ENCODE results near the gene ARHGAP26.
A peak's percentile ranks its signal among the peaks of the same experiment; 100 is the strongest.

The ARHGAP26 gene

DNA sequence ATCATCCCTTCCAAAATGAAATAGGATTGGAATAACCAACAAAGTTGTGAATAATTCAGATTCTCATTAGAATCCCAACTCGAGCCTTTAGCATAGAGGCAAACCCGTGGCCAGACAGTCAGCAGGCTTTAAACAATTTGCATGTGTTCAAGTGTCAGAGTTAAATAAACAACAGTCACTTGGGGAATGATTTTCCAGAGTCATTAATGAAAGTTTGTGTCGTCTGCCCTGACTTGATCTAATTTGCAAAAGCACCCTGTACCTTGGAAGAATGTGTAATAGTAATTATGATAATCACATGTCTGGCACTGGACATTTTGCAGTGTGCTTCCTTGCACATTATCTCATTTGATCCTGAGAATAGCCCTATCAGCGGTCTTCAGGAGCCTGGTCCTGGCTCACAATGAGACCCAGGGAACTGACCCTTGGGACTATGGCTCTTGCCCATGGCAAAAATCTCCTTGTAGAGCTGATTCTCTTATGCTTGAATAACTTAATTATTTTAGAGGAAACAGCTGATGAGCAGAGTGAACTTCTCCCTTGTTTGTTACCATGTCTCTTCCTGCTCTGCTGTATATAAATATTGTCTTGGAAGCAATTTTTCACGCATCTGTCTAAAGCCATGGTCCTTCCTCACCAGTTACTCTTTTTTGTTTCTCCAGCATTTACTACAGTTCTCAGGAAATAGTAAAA, 360.6 kb downstream of the ARHGAP26 start:
- no peak for DNase-seq (ENCODE audit: low read depth)
- TF ChIP-seq, protein P1, sequence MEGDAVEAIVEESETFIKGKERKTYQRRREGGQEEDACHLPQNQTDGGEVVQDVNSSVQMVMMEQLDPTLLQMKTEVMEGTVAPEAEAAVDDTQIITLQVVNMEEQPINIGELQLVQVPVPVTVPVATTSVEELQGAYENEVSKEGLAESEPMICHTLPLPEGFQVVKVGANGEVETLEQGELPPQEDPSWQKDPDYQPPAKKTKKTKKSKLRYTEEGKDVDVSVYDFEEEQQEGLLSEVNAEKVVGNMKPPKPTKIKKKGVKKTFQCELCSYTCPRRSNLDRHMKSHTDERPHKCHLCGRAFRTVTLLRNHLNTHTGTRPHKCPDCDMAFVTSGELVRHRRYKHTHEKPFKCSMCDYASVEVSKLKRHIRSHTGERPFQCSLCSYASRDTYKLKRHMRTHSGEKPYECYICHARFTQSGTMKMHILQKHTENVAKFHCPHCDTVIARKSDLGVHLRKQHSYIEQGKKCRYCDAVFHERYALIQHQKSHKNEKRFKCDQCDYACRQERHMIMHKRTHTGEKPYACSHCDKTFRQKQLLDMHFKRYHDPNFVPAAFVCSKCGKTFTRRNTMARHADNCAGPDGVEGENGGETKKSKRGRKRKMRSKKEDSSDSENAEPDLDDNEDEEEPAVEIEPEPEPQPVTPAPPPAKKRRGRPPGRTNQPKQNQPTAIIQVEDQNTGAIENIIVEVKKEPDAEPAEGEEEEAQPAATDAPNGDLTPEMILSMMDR (IDR thresholded peaks at IDR 0.05; ENCODE audit: low read length, missing control alignments), result no peak
- H3K4me3 ChIP-seq (replicated peaks; ENCODE audit: low read depth, low read length), result no peak overlapping the region

DNA sequence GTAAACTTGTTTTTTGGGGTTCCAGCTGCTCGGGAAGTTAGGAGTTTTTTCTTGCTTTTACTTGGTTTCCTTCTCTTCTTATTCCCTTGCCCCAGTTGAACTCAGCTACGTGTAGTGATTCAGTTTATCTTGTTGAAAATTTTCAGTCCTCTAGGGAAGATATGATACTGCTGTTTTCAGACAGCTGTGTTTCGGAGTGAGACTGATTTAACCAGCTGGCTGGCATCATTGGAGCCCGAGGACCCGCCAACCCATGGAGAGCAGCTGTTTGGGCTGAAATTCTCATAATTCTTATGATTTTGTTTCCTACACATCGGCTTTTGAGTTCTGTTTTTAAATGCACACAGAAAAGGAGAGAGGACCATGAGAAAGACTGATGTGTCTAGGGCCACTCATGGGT, 361.8 kb downstream of the ARHGAP26 start:
- H3K4me3 ChIP-seq (replicated peaks; ENCODE audit: low read depth, low read length), result no peak overlapping the region
- no peak for DNase-seq (ENCODE audit: low read depth)
- TF ChIP-seq, protein P1 (IDR thresholded peaks at IDR 0.05; ENCODE audit: low read length, missing control alignments), result no peak

DNA sequence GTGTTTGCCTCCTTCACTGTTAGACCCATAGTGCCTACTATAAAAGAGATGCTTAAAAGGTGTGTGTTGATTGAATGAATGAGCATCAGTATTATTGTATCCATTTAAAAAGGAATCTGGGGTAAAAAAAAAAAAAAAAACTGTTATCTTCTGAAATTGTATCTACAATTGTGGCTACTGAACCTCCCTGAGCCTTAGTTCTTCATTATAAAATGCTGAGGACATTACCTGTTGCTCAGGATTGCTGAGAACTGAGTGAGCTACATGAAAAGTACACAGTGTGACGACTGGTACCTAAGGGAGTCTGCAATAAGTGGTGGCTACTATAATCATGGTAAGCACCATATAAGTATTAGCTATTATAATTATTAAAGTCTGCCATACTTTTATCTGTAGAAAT, 362.6 kb downstream of the ARHGAP26 start:
- TF ChIP-seq, protein P1 (IDR thresholded peaks at IDR 0.05; ENCODE audit: low read length, missing control alignments), result no peak
- H3K4me3 ChIP-seq (replicated peaks; ENCODE audit: low read depth, low read length), result no peak overlapping the region
- no peak for DNase-seq (ENCODE audit: low read depth)

DNA sequence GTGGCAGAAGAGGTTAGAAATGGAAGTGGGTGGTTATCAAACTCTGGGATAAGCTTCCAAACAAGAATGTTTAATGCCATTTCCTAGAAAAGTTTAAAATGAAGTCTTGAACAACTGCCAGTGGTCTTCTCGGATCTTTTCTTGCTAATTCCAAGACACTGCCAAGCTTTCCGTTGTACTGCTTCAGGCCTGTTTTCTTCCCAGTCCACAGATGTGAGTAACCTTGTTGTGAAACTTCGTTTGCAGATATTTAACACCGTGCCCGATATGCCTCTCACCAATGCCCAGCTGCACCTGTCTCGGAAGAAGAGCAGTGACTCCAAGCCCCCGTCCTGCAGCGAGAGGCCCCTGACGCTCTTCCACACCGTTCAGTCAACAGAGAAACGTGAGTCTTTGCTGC, 363.5 kb downstream of the ARHGAP26 start:
- TF ChIP-seq, protein P1 (IDR thresholded peaks at IDR 0.05; ENCODE audit: low read length, missing control alignments), result no peak
- no peak overlapping the region for H3K4me3 ChIP-seq (replicated peaks; ENCODE audit: low read depth, low read length)
- peak; percentile 70 for DNase-seq (ENCODE audit: low read depth)

DNA sequence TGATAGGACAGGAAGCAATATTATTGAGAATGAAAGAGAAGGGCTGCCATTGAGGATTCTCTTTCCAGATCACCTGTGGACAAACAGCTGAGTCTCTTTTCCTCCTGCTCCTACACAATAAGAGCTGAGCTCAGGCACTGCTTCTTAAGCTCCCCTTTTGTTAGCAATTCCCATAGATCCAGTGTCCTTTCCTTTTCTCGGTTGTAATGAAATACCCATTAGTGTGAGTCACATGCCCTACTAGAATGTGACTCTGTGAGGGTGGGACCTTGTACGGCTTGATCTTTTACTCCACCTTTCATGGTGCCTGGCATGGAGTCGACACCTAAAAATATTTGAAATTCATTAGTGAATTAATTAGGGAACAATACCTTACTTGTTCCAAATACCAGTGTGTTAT, 364.1 kb downstream of the ARHGAP26 start:
- DNase-seq (ENCODE audit: low read depth), result no peak
- TF ChIP-seq, protein P1 (IDR thresholded peaks at IDR 0.05; ENCODE audit: low read length, missing control alignments), result no peak
- no peak overlapping the region for H3K4me3 ChIP-seq (replicated peaks; ENCODE audit: low read depth, low read length)

DNA sequence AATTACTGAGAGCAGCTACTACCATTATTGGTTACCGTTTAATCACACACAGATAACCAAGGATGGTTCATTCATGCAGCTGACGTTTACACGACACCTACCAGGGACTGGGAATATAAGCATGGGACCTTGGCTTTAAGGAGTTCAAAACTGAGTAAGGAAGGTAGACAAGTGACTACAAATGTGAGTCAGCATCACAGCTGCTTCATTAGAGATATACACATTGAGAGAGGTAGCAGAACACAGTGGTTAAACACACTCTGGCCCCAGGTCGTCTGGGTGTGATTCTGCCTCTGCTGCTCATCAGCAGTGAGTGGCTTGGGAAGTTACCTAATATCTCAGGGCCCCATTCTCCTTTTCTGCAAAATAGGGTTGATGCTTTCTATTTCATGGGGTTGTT, 364.7 kb downstream of the ARHGAP26 start:
- TF ChIP-seq, protein P1 (IDR thresholded peaks at IDR 0.05; ENCODE audit: low read length, missing control alignments), result no peak

More for the DNA sequence above, 364.7 kb downstream of the ARHGAP26 start:
- no peak overlapping the region for H3K4me3 ChIP-seq (replicated peaks; ENCODE audit: low read depth, low read length)
- no peak for DNase-seq (ENCODE audit: low read depth)

All from fibroblast of pulmonary artery (primary cell).